SU-DHL-6 (cell line): ENCODE data around the gene NFATC3.

Experiments used
- EZH2phosphoT487 ChIP-seq: fragments of 200-600 bp; sonication (generic), shearing (Covaris generic); conservative IDR thresholded peaks from 2 replicates; pipeline ENCODE4 v1.6.1; 2018; ENCODE audit warnings: mild to moderate bottlenecking, antibody characterized with exemption, low read length, moderate library complexity, mixed read lengths
- TF ChIP-seq, protein P1 (sequence below): fragments of 200-600 bp; sonication (generic); IDR thresholded peaks from one replicate; pipeline ENCODE4 v1.5.1; 2017; ENCODE audit warnings: antibody characterized with exemption, mild to moderate bottlenecking, low read length, moderate library complexity; ENCODE audit not compliant: insufficient read depth, poor library complexity, severe bottlenecking

DNA sequence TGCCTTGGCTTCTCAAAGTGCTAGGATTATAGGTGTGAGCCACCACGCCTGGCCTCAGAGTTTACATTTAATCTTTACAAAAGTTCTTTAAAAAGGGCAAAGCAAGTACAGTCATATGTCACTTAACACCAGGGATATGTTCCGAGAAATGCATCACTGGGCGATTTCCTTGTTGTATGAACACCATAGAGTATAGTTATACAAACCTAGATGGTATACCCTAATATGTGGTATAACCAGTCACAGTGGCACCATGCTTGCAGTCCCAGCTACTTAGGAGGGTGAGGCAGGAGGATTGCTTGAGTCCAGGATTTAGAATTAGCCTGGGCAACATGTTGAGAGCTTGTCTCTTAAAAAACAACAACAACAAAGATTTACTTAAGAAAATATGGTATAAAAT lies 51.3 kb downstream of the NFATC3 start:
- TF ChIP-seq, protein P1, sequence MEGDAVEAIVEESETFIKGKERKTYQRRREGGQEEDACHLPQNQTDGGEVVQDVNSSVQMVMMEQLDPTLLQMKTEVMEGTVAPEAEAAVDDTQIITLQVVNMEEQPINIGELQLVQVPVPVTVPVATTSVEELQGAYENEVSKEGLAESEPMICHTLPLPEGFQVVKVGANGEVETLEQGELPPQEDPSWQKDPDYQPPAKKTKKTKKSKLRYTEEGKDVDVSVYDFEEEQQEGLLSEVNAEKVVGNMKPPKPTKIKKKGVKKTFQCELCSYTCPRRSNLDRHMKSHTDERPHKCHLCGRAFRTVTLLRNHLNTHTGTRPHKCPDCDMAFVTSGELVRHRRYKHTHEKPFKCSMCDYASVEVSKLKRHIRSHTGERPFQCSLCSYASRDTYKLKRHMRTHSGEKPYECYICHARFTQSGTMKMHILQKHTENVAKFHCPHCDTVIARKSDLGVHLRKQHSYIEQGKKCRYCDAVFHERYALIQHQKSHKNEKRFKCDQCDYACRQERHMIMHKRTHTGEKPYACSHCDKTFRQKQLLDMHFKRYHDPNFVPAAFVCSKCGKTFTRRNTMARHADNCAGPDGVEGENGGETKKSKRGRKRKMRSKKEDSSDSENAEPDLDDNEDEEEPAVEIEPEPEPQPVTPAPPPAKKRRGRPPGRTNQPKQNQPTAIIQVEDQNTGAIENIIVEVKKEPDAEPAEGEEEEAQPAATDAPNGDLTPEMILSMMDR: no peak
- TF ChIP-seq EZH2phosphoT487: no peak
